ENCODE data around the gene TMEM87A. TPM values are rescaled to one million over a fixed set of nuclear protein-coding genes. Genes with fewer than 3 reads are reported as not detected.

TMEM87A gene
- total RNA-seq, 3 donors from 2014 or later = 57.9 to 145 (median 102) TPM

- no peaks in the 10 kb centered on the region for H3K9me3 ChIP-seq
- no peaks in the 10 kb centered on the region for H3K27me3 ChIP-seq
- no peaks in the 10 kb centered on the region for H3K36me3 ChIP-seq
- H3K4me1 ChIP-seq = peaks cover 0 to 7% of the 10 kb centered on the region in 2 donors
- intact Hi-C loops (cut with DNase I; ENCODE audit: low total_unique reads) = no loop called here
- H3K4me3 ChIP-seq = no peak overlapping the region
- TF ChIP-seq POLR2A (IDR thresholded peaks at IDR 0.05) (no peak), POLR2AphosphoS5 (IDR thresholded peaks at IDR 0.05) (no peak)
- TF ChIP-seq, protein P1, sequence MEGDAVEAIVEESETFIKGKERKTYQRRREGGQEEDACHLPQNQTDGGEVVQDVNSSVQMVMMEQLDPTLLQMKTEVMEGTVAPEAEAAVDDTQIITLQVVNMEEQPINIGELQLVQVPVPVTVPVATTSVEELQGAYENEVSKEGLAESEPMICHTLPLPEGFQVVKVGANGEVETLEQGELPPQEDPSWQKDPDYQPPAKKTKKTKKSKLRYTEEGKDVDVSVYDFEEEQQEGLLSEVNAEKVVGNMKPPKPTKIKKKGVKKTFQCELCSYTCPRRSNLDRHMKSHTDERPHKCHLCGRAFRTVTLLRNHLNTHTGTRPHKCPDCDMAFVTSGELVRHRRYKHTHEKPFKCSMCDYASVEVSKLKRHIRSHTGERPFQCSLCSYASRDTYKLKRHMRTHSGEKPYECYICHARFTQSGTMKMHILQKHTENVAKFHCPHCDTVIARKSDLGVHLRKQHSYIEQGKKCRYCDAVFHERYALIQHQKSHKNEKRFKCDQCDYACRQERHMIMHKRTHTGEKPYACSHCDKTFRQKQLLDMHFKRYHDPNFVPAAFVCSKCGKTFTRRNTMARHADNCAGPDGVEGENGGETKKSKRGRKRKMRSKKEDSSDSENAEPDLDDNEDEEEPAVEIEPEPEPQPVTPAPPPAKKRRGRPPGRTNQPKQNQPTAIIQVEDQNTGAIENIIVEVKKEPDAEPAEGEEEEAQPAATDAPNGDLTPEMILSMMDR (IDR thresholded peaks at IDR 0.05) = no peak
- no peak for DNase-seq (ENCODE audit: low spot score in 2 of 2)
- H3K27ac ChIP-seq = no peak overlapping the region
Measured at GRCh38 chr15:42202653-42203052, 70.6 kb downstream of the TMEM87A start.

GRCh38 chr15:42201801-42202200, 71.4 kb downstream of the TMEM87A start:
- TF ChIP-seq, protein P1 (IDR thresholded peaks at IDR 0.05) = no peak
- TF ChIP-seq POLR2A (IDR thresholded peaks at IDR 0.05) = no peak
- TF ChIP-seq POLR2AphosphoS5 (IDR thresholded peaks at IDR 0.05) = no peak
- H3K27me3 ChIP-seq = no peaks in the 10 kb centered on the region

GRCh38 chr15:42199126-42199525, 74.1 kb downstream of the TMEM87A start:
- TF ChIP-seq POLR2A (IDR thresholded peaks at IDR 0.05) = no peak
- TF ChIP-seq, protein P1 (IDR thresholded peaks at IDR 0.05) = no peak
- Histone ChIP-seq H3K27me3 (no peaks in the 10 kb centered on the region), H3K36me3 (no peaks in the 10 kb centered on the region), H3K27ac (no peak overlapping the region), H3K9me3 (no peaks in the 10 kb centered on the region), H3K4me3 (no peak overlapping the region), H3K4me1 (no peaks in the 10 kb centered on the region)
- no peak for DNase-seq (ENCODE audit: low spot score in 2 of 2)
- intact Hi-C loops (cut with DNase I; ENCODE audit: low total_unique reads) = no loop called here

More at GRCh38 chr15:42201801-42202200, 71.4 kb downstream of the TMEM87A start:
- H3K9me3 ChIP-seq = no peaks in the 10 kb centered on the region
- no peak for DNase-seq (ENCODE audit: low spot score in 2 of 2)
- no peaks in the 10 kb centered on the region for H3K36me3 ChIP-seq
- intact Hi-C loops (cut with DNase I; ENCODE audit: low total_unique reads) = no loop called here
- H3K27ac ChIP-seq = no peak overlapping the region
- peaks cover 0 to 7% of the 10 kb centered on the region in 2 donors for H3K4me1 ChIP-seq
- H3K4me3 ChIP-seq = no peak overlapping the region

DNA sequence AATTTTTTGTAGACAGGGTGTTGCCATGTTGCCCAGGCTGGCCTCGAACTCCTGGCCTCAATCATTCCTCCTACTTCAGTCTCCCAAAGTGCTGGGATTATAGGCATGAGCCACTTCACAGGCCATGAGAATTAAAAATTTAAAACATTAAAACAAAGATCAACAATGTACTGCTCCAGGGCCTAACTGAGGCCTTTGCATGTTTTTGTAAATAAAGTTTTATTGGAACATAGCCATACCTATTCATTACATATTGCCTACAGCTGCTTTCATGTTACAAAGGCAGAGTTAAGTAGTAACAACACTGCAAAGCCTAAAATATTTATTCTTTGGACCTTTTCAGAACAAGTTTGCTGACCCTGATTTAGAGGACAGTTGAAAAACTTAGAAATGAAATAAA, 74.7 kb downstream of the TMEM87A start:
- Histone ChIP-seq H3K9me3 (no peaks in the 10 kb centered on the region), H3K36me3 (no peaks in the 10 kb centered on the region), H3K27ac (no peak overlapping the region), H3K27me3 (no peaks in the 10 kb centered on the region), H3K4me1 (no peaks in the 10 kb centered on the region), H3K4me3 (no peak overlapping the region)
- intact Hi-C loops (cut with DNase I; ENCODE audit: low total_unique reads) = no loop called here
- DNase-seq (ENCODE audit: low spot score in 2 of 2) = no peak
- TF ChIP-seq POLR2A (IDR thresholded peaks at IDR 0.05) (no peak), POLR2AphosphoS5 (IDR thresholded peaks at IDR 0.05) (no peak)
- TF ChIP-seq, protein P1 (IDR thresholded peaks at IDR 0.05) = no peak

DNA sequence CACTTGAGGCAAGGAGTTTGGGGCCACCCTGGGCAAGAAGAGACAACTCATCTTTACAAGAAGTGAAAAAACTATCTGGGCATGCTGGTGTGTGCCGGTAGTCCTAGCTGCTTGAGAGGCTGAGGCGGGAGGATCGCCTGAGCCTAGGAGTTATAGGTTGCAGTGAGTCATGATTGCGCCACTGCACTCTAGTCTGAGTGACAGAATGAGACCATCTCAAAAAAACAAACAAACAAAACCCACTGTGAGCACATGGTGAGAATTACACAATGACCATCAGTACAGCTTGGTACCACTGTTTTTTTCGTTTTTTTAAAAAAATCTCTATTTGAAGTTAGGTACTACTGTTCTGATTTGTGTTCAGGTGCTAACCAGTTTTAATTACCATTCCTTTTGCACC, 78.7 kb downstream of the TMEM87A start:
- intact Hi-C loops (cut with DNase I; ENCODE audit: low total_unique reads) = no loop called here
- no peaks in the 10 kb centered on the region for H3K9me3 ChIP-seq
- no peak overlapping the region for H3K4me3 ChIP-seq
- no peak for DNase-seq (ENCODE audit: low spot score in 2 of 2)
- no peak overlapping the region for H3K27ac ChIP-seq
- H3K4me1 ChIP-seq = no peaks in the 10 kb centered on the region
- no peaks in the 10 kb centered on the region for H3K36me3 ChIP-seq
- TF ChIP-seq, protein P1 (IDR thresholded peaks at IDR 0.05) = no peak
- TF ChIP-seq POLR2A (IDR thresholded peaks at IDR 0.05) (no peak), POLR2AphosphoS5 (IDR thresholded peaks at IDR 0.05) (no peak)
- H3K27me3 ChIP-seq = no peaks in the 10 kb centered on the region
